Ramos (cell line): ENCODE results near the gene CEPT1.

Experiments
- in situ Hi-C: fragments of 300-500 bp; cut with MboI; formaldehyde crosslinking; loops from one replicate; pipeline ENCODE4 v1.14.3; 2022; ENCODE audit warnings: low sequenced_read_pairs; ENCODE audit not compliant: unreplicated experiment

Gene CEPT1

GRCh38 chr1:111221633-111222291 lies 81.7 kb downstream of the CEPT1 start:
- in situ Hi-C loops: loop anchor here (5.0 to 25.0 kb wide), 5 partner anchors 171 to 533 kb away; partner anchors contain the start of genes ATP5PB, DDX20, RAP1A and WDR77

- in situ Hi-C loops: loop anchor here (5.0 to 25.0 kb wide), 5 partner anchors 170 to 532 kb away; partner anchors contain the start of genes ATP5PB, DDX20, RAP1A and WDR77
Measured at GRCh38 chr1:111222308-111223125, 82.5 kb downstream of the CEPT1 start.

- in situ Hi-C loops: loop anchor here (5.0 to 25.0 kb wide), 5 partner anchors 169 to 532 kb away; partner anchors contain the start of genes ATP5PB, DDX20, RAP1A and WDR77
Measured at GRCh38 chr1:111223126-111223685, 83.2 kb downstream of the CEPT1 start.

GRCh38 chr1:111225091-111225490 lies 85.1 kb downstream of the CEPT1 start:
- in situ Hi-C loops: loop anchor here (10.0 kb wide), 3 partner anchors 190 to 530 kb away; partner anchors contain the start of genes ATP5PB, DDX20 and WDR77

GRCh38 chr1:111225717-111226400 lies 85.8 kb downstream of the CEPT1 start:
- in situ Hi-C loops: loop anchor here (10.0 kb wide), 3 partner anchors 191 to 529 kb away; partner anchors contain the start of genes ATP5PB, DDX20 and WDR77

- in situ Hi-C loops: loop anchor here (10.0 kb wide), 3 partner anchors 193 to 527 kb away; partner anchors contain the start of genes ATP5PB, DDX20 and WDR77
Measured at GRCh38 chr1:111227434-111227833, 87.4 kb downstream of the CEPT1 start, which contains the start of gene CHI3L2. Gene CHI3L2 (plus strand): TSS chr1:111227713. CDS start chr1:111227730, 17 bp downstream.

- in situ Hi-C loops: loop anchor here (10.0 kb wide), 3 partner anchors 193 to 527 kb away; partner anchors contain the start of genes ATP5PB, DDX20 and WDR77
Measured at GRCh38 chr1:111227851-111228747, 88.1 kb downstream of the CEPT1 start.

GRCh38 chr1:111228748-111229126 lies 88.7 kb downstream of the CEPT1 start:
- in situ Hi-C loops: loop anchor here (10.0 kb wide), 3 partner anchors 194 to 526 kb away; partner anchors contain the start of genes ATP5PB, DDX20 and WDR77

GRCh38 chr1:111232134-111232533 lies 92.1 kb downstream of the CEPT1 start:
- in situ Hi-C loops: no loop called here

GRCh38 chr1:111234258-111234657 lies 94.2 kb downstream of the CEPT1 start:
- in situ Hi-C loops: no loop called here
